GM23338 (cell line): ENCODE data around the gene VWCE. TPM values are rescaled to one million over a fixed set of nuclear protein-coding genes. Genes with fewer than 3 reads are reported as not detected.

Source experiments
- ATAC-seq: fragments of 200-7000 bp; cut with Tn5 transposase; 3 replicates; pipeline ENCODE4 v1.9.1; 2020
- DNase-seq: peaks from one replicate; pipeline ENCODE4 v3.0.0-alpha.2; 2015; ENCODE audit warnings: low spot score
- H2AFZ ChIP-seq: fragments of 200-600 bp; sonication (generic); 2 replicates; pipeline ENCODE4 v1.8.0; 2016; ENCODE audit warnings: antibody characterized with exemption, mild to moderate bottlenecking, moderate library complexity
- H3F3A ChIP-seq: fragments of 200-600 bp; sonication (generic); replicated peaks from 2 replicates; pipeline ENCODE4 v1.8.0; 2017; ENCODE audit warnings: antibody characterized with exemption, mixed run types, low read depth
- H3K27ac ChIP-seq: fragments of 200-600 bp; sonication (generic); 2 replicates; pipeline ENCODE4 v1.6.1; 2016; ENCODE audit warnings: low read depth
- H3K27me3 ChIP-seq: fragments of 200-600 bp; sonication (generic); 2 replicates; pipeline ENCODE4 v1.8.0; 2016; ENCODE audit warnings: mild to moderate bottlenecking, mixed run types, moderate library complexity; ENCODE audit not compliant: insufficient read depth
- H3K36me3 ChIP-seq: fragments of 200-600 bp; sonication (generic); 2 replicates; pipeline ENCODE4 v1.8.0; 2016; ENCODE audit warnings: mild to moderate bottlenecking; ENCODE audit not compliant: insufficient read depth
- H3K4me1 ChIP-seq: fragments of 200-600 bp; sonication (generic); 2 replicates; pipeline ENCODE4 v1.8.0; 2016; ENCODE audit warnings: mild to moderate bottlenecking, moderate library complexity; ENCODE audit not compliant: insufficient read depth
- H3K4me2 ChIP-seq: fragments of 200-600 bp; sonication (generic); 2 replicates; pipeline ENCODE4 v1.7.1; 2017; ENCODE audit warnings: mixed run types
- H3K4me3 ChIP-seq: fragments of 200-600 bp; sonication (generic); 2 replicates; pipeline ENCODE4 v1.6.1; 2016; ENCODE audit warnings: mixed run types
- H3K79me2 ChIP-seq: fragments of 200-600 bp; sonication (generic); replicated peaks from 2 replicates; pipeline ENCODE4 v1.8.0; 2017; ENCODE audit warnings: mild to moderate bottlenecking; ENCODE audit not compliant: insufficient read depth
- H3K9me2 ChIP-seq: fragments of 200-600 bp; sonication (generic); 2 replicates; pipeline ENCODE4 v1.8.0; 2017; ENCODE audit not compliant: insufficient read depth
- H4K20me1 ChIP-seq: fragments of 200-600 bp; sonication (generic); replicated peaks from 2 replicates; pipeline ENCODE4 v1.8.0; 2017; ENCODE audit warnings: mild to moderate bottlenecking; ENCODE audit not compliant: insufficient read depth
- H3K27ac Mint-ChIP-seq: 2 replicates; pipeline ENCODE4 v1.8.0; 2020; ENCODE audit warnings: inconsistent platforms, mild to moderate bottlenecking, moderate library complexity, mixed read lengths
- H3K27me3 Mint-ChIP-seq: 3 replicates; pipeline ENCODE4 v1.8.0; 2022; ENCODE audit warnings: low read depth, mild to moderate bottlenecking, moderate library complexity, mixed read lengths, inconsistent platforms; ENCODE audit not compliant: insufficient read depth, poor library complexity
- H3K36me3 Mint-ChIP-seq: 3 replicates; pipeline ENCODE4 v1.8.0; 2021; ENCODE audit warnings: low read depth, mild to moderate bottlenecking, inconsistent platforms, moderate library complexity, mixed read lengths
- H3K4me1 Mint-ChIP-seq: 3 replicates; pipeline ENCODE4 v1.8.0; 2020; ENCODE audit warnings: mild to moderate bottlenecking, inconsistent platforms, mixed read lengths
- H3K4me3 Mint-ChIP-seq: 3 replicates; pipeline ENCODE4 v1.8.0; 2021; ENCODE audit warnings: moderate library complexity, mild to moderate bottlenecking, inconsistent platforms, mixed read lengths
- H3K9me3 Mint-ChIP-seq: 3 replicates; pipeline ENCODE4 v1.8.0; 2020; ENCODE audit warnings: moderate library complexity, mild to moderate bottlenecking, inconsistent platforms, mixed read lengths
- CREB1 ChIP-seq: fragments of 250-450 bp; sonication (Bioruptor Pico); IDR thresholded peaks from 2 replicates; pipeline ENCODE4 v1.5.0; 2020; ENCODE audit warnings: low read depth, mild to moderate bottlenecking, moderate library complexity
- CTCF ChIP-seq, 2 experiments: fragments of 200-600 bp in 1 of 2; sonication (generic) in 1 of 2; conservative IDR thresholded peaks; 2 replicates each; pipeline versions ENCODE4 v1.5.1 to v1.6.1; 2016 to 2017; ENCODE audit warnings: antibody characterized with exemption in 2 of 2, low read depth in 2 of 2, mild to moderate bottlenecking in 2 of 2, moderate library complexity in 1 of 2
- ETS1 ChIP-seq: IDR thresholded peaks from 2 replicates; pipeline ENCODE4 v1.6.1; 2016; ENCODE audit warnings: antibody characterized with exemption
- EZH2phosphoT487 ChIP-seq: fragments of 200-600 bp; sonication (generic); IDR thresholded peaks from one replicate; pipeline ENCODE4 v1.8.1; 2018; ENCODE audit warnings: antibody characterized with exemption; ENCODE audit not compliant: unreplicated experiment
- JUNB ChIP-seq: IDR thresholded peaks from one replicate; pipeline ENCODE4 v1.6.1; 2016; ENCODE audit warnings: antibody characterized with exemption; ENCODE audit not compliant: unreplicated experiment
- NANOG ChIP-seq: IDR thresholded peaks from 2 replicates; pipeline ENCODE4 v1.6.1; 2016; ENCODE audit warnings: antibody characterized with exemption, borderline replicate concordance
- POLR2AphosphoS5 ChIP-seq: IDR thresholded peaks from 2 replicates; pipeline ENCODE4 v1.6.1; 2016; ENCODE audit warnings: antibody characterized with exemption, low read depth
- REST ChIP-seq: IDR thresholded peaks from one replicate; pipeline ENCODE4 v1.6.1; 2018; ENCODE audit warnings: antibody characterized with exemption; ENCODE audit not compliant: unreplicated experiment
- STAT1 ChIP-seq: IDR thresholded peaks from one replicate; pipeline ENCODE4 v1.6.1; 2016; ENCODE audit warnings: antibody characterized with exemption; ENCODE audit not compliant: unreplicated experiment
- ZNF331 ChIP-seq: fragments of 250-450 bp; sonication (Bioruptor Pico); IDR thresholded peaks from 2 replicates; pipeline ENCODE4 v1.5.0; 2020; ENCODE audit warnings: low read depth, mild to moderate bottlenecking, moderate library complexity
- ZNF462 ChIP-seq: fragments of 250-450 bp; sonication (Bioruptor Pico); IDR thresholded peaks from 2 replicates; pipeline ENCODE4 v1.5.0; 2020; ENCODE audit warnings: mild to moderate bottlenecking, moderate library complexity
- polyA plus RNA-seq: library from polyadenylated mRNA; unstranded; fragments of >200 nt; fragmentation: Nextera tagmentation; extraction: Ambion mirVana; gene quantifications from 2 replicates; pipeline ENCODE4 v1.2.1, GENCODE V29; 2016
- total RNA-seq: library from RNA; depleted of rRNA; stranded (reverse); fragments of >200 nt; shearing (Covaris generic); gene quantifications from 2 replicates; pipeline ENCODE4 v1.2.3, GENCODE V29; 2014

VWCE gene
- total and polyA plus RNA-seq, 2 experiments from 2014 or later, result 9.9 to 16.9 TPM

GRCh38 chr11:61272731-61273130 is 22.4 kb downstream of the VWCE start:
- Histone ChIP-seq H3K36me3 (no peaks in the 10 kb centered on the region; the same call in 1 of the 2 replicates), H4K20me1 (peaks cover 3% of the 10 kb centered on the region; the same call in 1 of the 2 replicates), H3K27me3 (no peaks in the 10 kb centered on the region), H3K79me2 (no peaks in the 10 kb centered on the region), H2AFZ (no peak overlapping the region), H3K9me2 (no peaks in the 10 kb centered on the region), H3K4me1 (no peaks in the 10 kb centered on the region), H3K4me2 (no peak overlapping the region), H3F3A (no peaks in the 10 kb centered on the region), H3K27ac (no peak overlapping the region), H3K4me3 (no peak overlapping the region)
- Mint-ChIP-seq H3K27ac (no peak overlapping the region), H3K4me1 (0 out of 3 replicates have a peak, but pooled peaks cover under 1% of the 10 kb centered on the region), H3K4me3 (no peak overlapping the region), H3K27me3 (peaks cover 3% of the 10 kb centered on the region), H3K36me3 (peaks cover 11% of the 10 kb centered on the region; the same call in 2 of the 3 replicates), H3K9me3 (no peaks in the 10 kb centered on the region)
- ATAC-seq, result no peak
- TF ChIP-seq STAT1 (no peak), JUNB (no peak), NANOG (no peak), REST (no peak), CREB1 (CRISPR knock-in tag) (no peak), ETS1 (no peak), ZNF331 (CRISPR knock-in tag) (no peak), ZNF462 (CRISPR knock-in tag) (no peak), CTCF (conservative IDR thresholded peaks at IDR 0.05; ENCODE audit: low read depth in 2 of 2) (no peak), EZH2phosphoT487 (no peak), POLR2AphosphoS5 (no peak)
- no peak for DNase-seq
